Neural cell (in vitro differentiated cells): ENCODE data around the gene ANKS1B. TPM values are rescaled to one million over a fixed set of nuclear protein-coding genes. Genes with fewer than 3 reads are reported as not detected.

Experiments used
- H2AFZ ChIP-seq: fragments of 200-600, 300-800 bp; sonication (generic), shearing (Covaris generic); 2 replicates; pipeline ENCODE4 v1.6.0; 2014; ENCODE audit warnings: low read depth, mild to moderate bottlenecking, antibody characterized with exemption, low read length, moderate library complexity
- H3F3A ChIP-seq: fragments of 200-600 bp; shearing (Covaris generic); 2 replicates; pipeline ENCODE4 v1.6.1; 2016; ENCODE audit warnings: mild to moderate bottlenecking, moderate library complexity, mixed read lengths, antibody characterized with exemption, low read length; ENCODE audit not compliant: insufficient read depth, poor library complexity, severe bottlenecking
- H3K27ac ChIP-seq: fragments of 200-600, 300-800 bp; sonication (generic), shearing (Covaris generic); 2 replicates; pipeline ENCODE4 v1.5.1; 2014; ENCODE audit warnings: mild to moderate bottlenecking, low read length, moderate library complexity
- H3K27me3 ChIP-seq: fragments of 300-800, 200-600 bp; sonication (generic), shearing (Covaris generic); 2 replicates; pipeline ENCODE4 v1.6.0; 2014; ENCODE audit warnings: mild to moderate bottlenecking, low read depth, low read length, moderate library complexity; ENCODE audit not compliant: insufficient read depth
- H3K36me3 ChIP-seq: fragments of 300-800, 200-600 bp; sonication (generic), shearing (Covaris generic); 2 replicates; pipeline ENCODE4 v1.5.1; 2014; ENCODE audit warnings: mild to moderate bottlenecking, antibody characterized with exemption, low read length, moderate library complexity; ENCODE audit not compliant: insufficient read depth
- H3K4me2 ChIP-seq: fragments of 300-800, 200-600 bp; sonication (generic), shearing (Covaris generic); 2 replicates; pipeline ENCODE4 v1.6.0; 2014; ENCODE audit warnings: mild to moderate bottlenecking, low read length
- H3K4me3 ChIP-seq: fragments of 300-800, 200-600 bp; sonication (generic), shearing (Covaris generic); 2 replicates; pipeline ENCODE4 v1.5.1; 2014; ENCODE audit warnings: mild to moderate bottlenecking, low read length, moderate library complexity
- H3K79me2 ChIP-seq: fragments of 200-600 bp; shearing (Covaris generic); replicated peaks from 2 replicates; pipeline ENCODE4 v1.6.0; 2014; ENCODE audit warnings: mild to moderate bottlenecking, low read length, moderate library complexity; ENCODE audit not compliant: insufficient read depth
- H3K9ac ChIP-seq: fragments of 300-800, 200-600 bp; sonication (generic), shearing (Covaris generic); 2 replicates; pipeline ENCODE4 v1.6.1; 2016; ENCODE audit warnings: mild to moderate bottlenecking, low read length, mixed read lengths
- H3K9me2 ChIP-seq: fragments of 200-600 bp; shearing (Covaris generic); 2 replicates; pipeline ENCODE4 v1.6.1; 2016; ENCODE audit warnings: mild to moderate bottlenecking, low read length, mixed read lengths; ENCODE audit not compliant: insufficient read depth
- H3K9me3 ChIP-seq: fragments of 200-600, 300-800 bp; sonication (generic), shearing (Covaris generic); 2 replicates; pipeline ENCODE4 v1.6.1; 2016; ENCODE audit warnings: mild to moderate bottlenecking, mixed run types, low read length, moderate library complexity, mixed read lengths
- H4K20me1 ChIP-seq: fragments of 200-600 bp; shearing (Covaris generic); 2 replicates; pipeline ENCODE4 v1.6.1; 2016; ENCODE audit warnings: mild to moderate bottlenecking, mixed run types; ENCODE audit not compliant: insufficient read depth
- EP300 ChIP-seq: fragments of 450-650 bp; conservative IDR thresholded peaks from 2 replicates; pipeline ENCODE4 v1.6.1; 2014; ENCODE audit warnings: antibody characterized with exemption, mild to moderate bottlenecking, moderate library complexity; ENCODE audit not compliant: poor library complexity, severe bottlenecking
- EZH2 ChIP-seq: fragments of 200-600, 300-800 bp; shearing (Covaris generic), sonication (generic); IDR thresholded peaks from 2 replicates; pipeline ENCODE4 v1.6.1; 2014; ENCODE audit warnings: antibody characterized with exemption, low read length, borderline replicate concordance, mild to moderate bottlenecking; ENCODE audit not compliant: insufficient read depth, poor library complexity, severe bottlenecking
- MXI1 ChIP-seq: fragments of 450-650 bp; conservative IDR thresholded peaks from 2 replicates; pipeline ENCODE4 v1.6.1; 2014; ENCODE audit warnings: antibody characterized with exemption, mild to moderate bottlenecking; ENCODE audit not compliant: poor library complexity, severe bottlenecking
- POLR2AphosphoS5 ChIP-seq: IDR thresholded peaks from 2 replicates; pipeline ENCODE4 v1.6.1; 2012
- RAD21 ChIP-seq: fragments of 450-650 bp; conservative IDR thresholded peaks from 2 replicates; pipeline ENCODE4 v1.6.1; 2014; ENCODE audit warnings: antibody characterized with exemption, mild to moderate bottlenecking, moderate library complexity
- REST ChIP-seq: IDR thresholded peaks from 2 replicates; pipeline ENCODE4 v1.6.1; 2012; ENCODE audit warnings: borderline replicate concordance
- SMC3 ChIP-seq: fragments of 450-650 bp; conservative IDR thresholded peaks from 2 replicates; pipeline ENCODE4 v1.6.1; 2014; ENCODE audit warnings: antibody characterized with exemption, mild to moderate bottlenecking, moderate library complexity; ENCODE audit not compliant: poor library complexity
- TAF1 ChIP-seq: IDR thresholded peaks from 2 replicates; pipeline ENCODE4 v1.6.1; 2012; ENCODE audit warnings: low read depth
- polyA plus RNA-seq: library from polyadenylated mRNA; depleted of rRNA; stranded (reverse); fragments of >200 nt; gene quantifications from 2 replicates; pipeline ENCODE4 v1.2.3, GENCODE V29; 2014
- TF ChIP-seq, protein P1 (sequence below): fragments of 450-650 bp; IDR thresholded peaks from 2 replicates; pipeline ENCODE4 v1.5.1; 2014; ENCODE audit warnings: antibody characterized with exemption, mild to moderate bottlenecking, moderate library complexity; ENCODE audit not compliant: poor library complexity, severe bottlenecking

The ANKS1B gene
- polyA plus RNA-seq, 1 donor from 2014 or later, result 65.6 TPM

DNA sequence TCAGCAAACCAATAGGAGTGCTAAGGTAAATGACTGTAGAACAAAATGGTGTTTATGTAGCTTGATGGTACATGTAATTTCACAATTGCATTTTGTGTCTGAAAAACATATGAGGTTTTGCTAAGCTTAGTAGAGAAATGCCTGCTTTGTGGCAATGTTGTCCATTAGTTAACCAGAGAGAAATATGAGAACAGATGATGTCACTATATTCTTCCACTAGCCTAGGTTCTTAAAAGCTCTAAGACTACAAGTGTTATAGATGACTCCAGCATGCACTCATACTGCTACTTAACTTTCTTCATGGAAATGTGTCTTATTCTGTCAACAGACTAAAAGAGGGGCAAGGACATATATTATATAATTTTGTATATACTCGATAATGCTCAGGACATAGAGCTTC is 1030.2 kb downstream of the ANKS1B start:
- Histone ChIP-seq H3K27ac (no peak overlapping the region), H3K9me2 (no peaks in the 10 kb centered on the region)
- no peak for TF ChIP-seq EZH2
- TF ChIP-seq, protein P1, sequence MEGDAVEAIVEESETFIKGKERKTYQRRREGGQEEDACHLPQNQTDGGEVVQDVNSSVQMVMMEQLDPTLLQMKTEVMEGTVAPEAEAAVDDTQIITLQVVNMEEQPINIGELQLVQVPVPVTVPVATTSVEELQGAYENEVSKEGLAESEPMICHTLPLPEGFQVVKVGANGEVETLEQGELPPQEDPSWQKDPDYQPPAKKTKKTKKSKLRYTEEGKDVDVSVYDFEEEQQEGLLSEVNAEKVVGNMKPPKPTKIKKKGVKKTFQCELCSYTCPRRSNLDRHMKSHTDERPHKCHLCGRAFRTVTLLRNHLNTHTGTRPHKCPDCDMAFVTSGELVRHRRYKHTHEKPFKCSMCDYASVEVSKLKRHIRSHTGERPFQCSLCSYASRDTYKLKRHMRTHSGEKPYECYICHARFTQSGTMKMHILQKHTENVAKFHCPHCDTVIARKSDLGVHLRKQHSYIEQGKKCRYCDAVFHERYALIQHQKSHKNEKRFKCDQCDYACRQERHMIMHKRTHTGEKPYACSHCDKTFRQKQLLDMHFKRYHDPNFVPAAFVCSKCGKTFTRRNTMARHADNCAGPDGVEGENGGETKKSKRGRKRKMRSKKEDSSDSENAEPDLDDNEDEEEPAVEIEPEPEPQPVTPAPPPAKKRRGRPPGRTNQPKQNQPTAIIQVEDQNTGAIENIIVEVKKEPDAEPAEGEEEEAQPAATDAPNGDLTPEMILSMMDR, result no peak
- TF ChIP-seq MXI1, result no peak
- no peak for TF ChIP-seq SMC3
- no peak for TF ChIP-seq EP300
- TF ChIP-seq TAF1, result no peak
- no peak for TF ChIP-seq POLR2AphosphoS5
- TF ChIP-seq REST, result no peak
- TF ChIP-seq RAD21, result no peak

DNA sequence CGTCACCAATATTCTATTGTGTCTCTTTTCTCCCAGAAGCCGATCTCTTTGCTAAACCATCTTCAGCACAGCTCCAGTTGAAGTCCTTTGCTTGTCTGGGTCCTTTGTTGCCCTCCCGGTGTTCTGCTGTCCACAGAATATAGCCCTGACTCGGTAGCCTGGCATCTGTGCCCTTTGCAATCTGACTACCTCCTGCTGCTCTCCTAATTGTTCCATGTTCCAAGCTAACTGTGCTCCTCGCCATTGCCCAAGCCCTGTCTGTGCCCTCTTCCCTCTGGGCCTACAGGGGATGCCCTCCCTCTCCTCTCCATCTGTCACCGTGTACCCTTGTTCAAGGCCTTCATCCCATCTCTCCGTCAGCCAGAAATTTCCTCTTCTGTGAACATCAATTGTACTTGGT is 1033.3 kb downstream of the ANKS1B start:
- no peaks in the 10 kb centered on the region for H3K36me3 ChIP-seq
- no peak overlapping the region for H3K4me2 ChIP-seq
- H3K9me3 ChIP-seq, result no peaks in the 10 kb centered on the region
- no peak overlapping the region for H3K9ac ChIP-seq
- no peaks in the 10 kb centered on the region for H3F3A ChIP-seq
- no peak overlapping the region for H3K4me3 ChIP-seq
- no peak overlapping the region for H2AFZ ChIP-seq
- H4K20me1 ChIP-seq, result no peaks in the 10 kb centered on the region
- no peaks in the 10 kb centered on the region for H3K27me3 ChIP-seq
- no peaks in the 10 kb centered on the region for H3K79me2 ChIP-seq
- H3K27ac ChIP-seq, result no peak overlapping the region
- TF ChIP-seq SMC3, result no peak
- no peak for TF ChIP-seq REST
- TF ChIP-seq RAD21, result no peak
- TF ChIP-seq MXI1, result no peak
- no peak for TF ChIP-seq POLR2AphosphoS5
- TF ChIP-seq EP300, result no peak
- no peak for TF ChIP-seq EZH2
- TF ChIP-seq, protein P1, result no peak
- no peaks in the 10 kb centered on the region for H3K9me2 ChIP-seq

More for the DNA sequence above, 1030.2 kb downstream of the ANKS1B start:
- H3K4me3 ChIP-seq, result no peak overlapping the region
- H3K36me3 ChIP-seq, result no peaks in the 10 kb centered on the region
- H3K79me2 ChIP-seq, result no peaks in the 10 kb centered on the region
- H3F3A ChIP-seq, result no peaks in the 10 kb centered on the region
- H3K4me2 ChIP-seq, result no peak overlapping the region
- H3K27me3 ChIP-seq, result no peaks in the 10 kb centered on the region
- H2AFZ ChIP-seq, result no peak overlapping the region
- no peaks in the 10 kb centered on the region for H3K9me3 ChIP-seq
- H3K9ac ChIP-seq, result no peak overlapping the region
- H4K20me1 ChIP-seq, result no peaks in the 10 kb centered on the region
